GM12891 (cell line): Measurements from ENCODE around the gene U2SURP.

Experiments used
- POLR2A ChIP-seq: IDR thresholded peaks from 2 replicates; pipeline ENCODE4 v1.6.1; 2011; ENCODE audit warnings: low read depth, low read length, control low read depth
- POLR2AphosphoS5 ChIP-seq: IDR thresholded peaks from 2 replicates; pipeline ENCODE4 v1.6.1; 2011; ENCODE audit warnings: low read depth, low read length, control low read depth
- SPI1 ChIP-seq: IDR thresholded peaks from 2 replicates; pipeline ENCODE4 v1.6.1; 2011; ENCODE audit warnings: low read depth, low read length, control low read depth
- TAF1 ChIP-seq: IDR thresholded peaks from 2 replicates; pipeline ENCODE4 v1.6.1; 2011; ENCODE audit warnings: low read depth, low read length, control low read depth

GRCh38 chr3:142952272-142953193 is 48.8 kb upstream of the U2SURP start:
- no peak for TF ChIP-seq TAF1
- TF ChIP-seq POLR2A = no peak
- TF ChIP-seq POLR2AphosphoS5 = no peak
- TF ChIP-seq SPI1 = no peak
